ENCODE results near the gene THBS2. TPM values are rescaled to one million over a fixed set of nuclear protein-coding genes. Genes with fewer than 3 reads are reported as not detected.

Gene THBS2
- total RNA-seq, 2 experiments from 2014 or later, result not detected

DNA sequence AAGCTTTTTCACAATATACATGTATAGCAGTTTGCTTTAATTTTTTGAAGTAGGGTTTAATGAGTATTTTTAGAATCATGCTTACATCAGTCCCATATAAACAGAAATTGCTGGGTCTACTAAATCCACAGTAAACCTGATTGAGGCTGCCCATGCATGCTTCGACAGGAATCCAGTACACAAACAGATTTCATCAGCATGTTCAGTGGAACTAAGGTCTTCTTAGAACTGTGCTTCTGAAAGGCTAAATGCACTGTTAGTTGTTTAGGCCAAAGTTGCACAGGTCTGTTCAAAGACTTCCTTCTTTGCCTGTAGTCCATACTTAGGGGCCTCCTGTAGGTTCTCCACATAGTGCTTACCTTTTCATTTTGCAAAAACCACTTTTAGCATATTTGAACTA, 42.5 kb upstream of the THBS2 start:
- no peaks in the 10 kb centered on the region for H3K36me3 ChIP-seq (ENCODE audit: insufficient read depth, low read length)
- H3K4me2 ChIP-seq (ENCODE audit: low read length), result no peak overlapping the region
- POLR2A ChIA-PET, result no interaction called here

DNA sequence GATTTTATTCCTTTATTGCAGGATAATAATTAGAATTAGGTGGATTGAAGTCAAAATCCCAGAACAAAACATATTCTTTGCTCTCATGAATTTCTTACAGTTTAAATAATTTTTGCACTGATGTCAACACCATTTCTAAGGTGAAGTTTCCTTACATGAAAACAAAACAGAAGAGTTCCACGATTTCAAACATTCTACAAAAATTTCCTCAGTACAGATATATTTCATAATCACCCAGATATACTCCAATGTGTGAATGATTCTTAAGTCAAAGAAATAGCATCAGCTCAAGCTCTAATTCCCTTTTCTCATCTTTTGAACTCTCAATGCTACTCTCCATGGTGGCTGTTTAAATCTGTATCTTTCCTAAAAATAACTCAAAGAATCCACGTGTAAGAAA, 39.5 kb upstream of the THBS2 start:
- no TSS peak for BruUV-seq (replicated peaks)
- ChIA-PET CTCF (ENCODE audit: unreplicated experiment) (no interaction called here), POLR2A (no interaction called here)
- TF ChIP-seq EZH2phosphoT487 (IDR thresholded peaks at IDR 0.05; ENCODE audit: borderline replicate concordance, low read depth, low read length), result no peak
- TF ChIP-seq, protein P1, sequence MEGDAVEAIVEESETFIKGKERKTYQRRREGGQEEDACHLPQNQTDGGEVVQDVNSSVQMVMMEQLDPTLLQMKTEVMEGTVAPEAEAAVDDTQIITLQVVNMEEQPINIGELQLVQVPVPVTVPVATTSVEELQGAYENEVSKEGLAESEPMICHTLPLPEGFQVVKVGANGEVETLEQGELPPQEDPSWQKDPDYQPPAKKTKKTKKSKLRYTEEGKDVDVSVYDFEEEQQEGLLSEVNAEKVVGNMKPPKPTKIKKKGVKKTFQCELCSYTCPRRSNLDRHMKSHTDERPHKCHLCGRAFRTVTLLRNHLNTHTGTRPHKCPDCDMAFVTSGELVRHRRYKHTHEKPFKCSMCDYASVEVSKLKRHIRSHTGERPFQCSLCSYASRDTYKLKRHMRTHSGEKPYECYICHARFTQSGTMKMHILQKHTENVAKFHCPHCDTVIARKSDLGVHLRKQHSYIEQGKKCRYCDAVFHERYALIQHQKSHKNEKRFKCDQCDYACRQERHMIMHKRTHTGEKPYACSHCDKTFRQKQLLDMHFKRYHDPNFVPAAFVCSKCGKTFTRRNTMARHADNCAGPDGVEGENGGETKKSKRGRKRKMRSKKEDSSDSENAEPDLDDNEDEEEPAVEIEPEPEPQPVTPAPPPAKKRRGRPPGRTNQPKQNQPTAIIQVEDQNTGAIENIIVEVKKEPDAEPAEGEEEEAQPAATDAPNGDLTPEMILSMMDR (conservative IDR thresholded peaks at IDR 0.05; ENCODE audit: low read length), result no peak
- H3K79me2 ChIP-seq (ENCODE audit: insufficient read depth, low read depth, low read length), result no peaks in the 10 kb centered on the region
- intact Hi-C loops (cut with micrococcal nuclease; ENCODE audit: unreplicated experiment), result no loop called here
- no peak overlapping the region for H2AFZ ChIP-seq (ENCODE audit: low read length)
- no peak for DNase-seq (ENCODE audit: low spot score)
- H3K4me3 ChIP-seq (ENCODE audit: low read depth, low read length, poor library complexity, severe bottlenecking), result no peak overlapping the region
- no peaks in the 10 kb centered on the region for H3K36me3 ChIP-seq (ENCODE audit: insufficient read depth, low read length)
- no peak overlapping the region for H3K27ac ChIP-seq (ENCODE audit: low read depth, low read length, poor library complexity, severe bottlenecking)
- no peaks in the 10 kb centered on the region for H3K4me1 ChIP-seq (ENCODE audit: insufficient read depth, low read length, poor library complexity, severe bottlenecking)
- no peaks in the 10 kb centered on the region for H3K9me3 ChIP-seq (ENCODE audit: low read length)
- H3K4me2 ChIP-seq (ENCODE audit: low read length), result no peak overlapping the region
- no peaks in the 10 kb centered on the region for H3K9me2 ChIP-seq (ENCODE audit: insufficient read depth, low read length)
- no peaks in the 10 kb centered on the region for H4K20me1 ChIP-seq (ENCODE audit: insufficient read depth, low read length)

More for the DNA sequence above, 42.5 kb upstream of the THBS2 start:
- intact Hi-C loops (cut with micrococcal nuclease; ENCODE audit: unreplicated experiment), result no loop called here
- no peaks in the 10 kb centered on the region for H4K20me1 ChIP-seq (ENCODE audit: insufficient read depth, low read length)
- BruUV-seq (replicated peaks), result no TSS peak
- no peaks in the 10 kb centered on the region for H3K79me2 ChIP-seq (ENCODE audit: insufficient read depth, low read depth, low read length)
- no peak overlapping the region for H3K27ac ChIP-seq (ENCODE audit: low read depth, low read length, poor library complexity, severe bottlenecking)
- no peak overlapping the region for H3K4me3 ChIP-seq (ENCODE audit: low read depth, low read length, poor library complexity, severe bottlenecking)
- no peaks in the 10 kb centered on the region for H3K9me3 ChIP-seq (ENCODE audit: low read length)
- no peak for TF ChIP-seq EZH2phosphoT487 (IDR thresholded peaks at IDR 0.05; ENCODE audit: borderline replicate concordance, low read depth, low read length)
- TF ChIP-seq, protein P1 (conservative IDR thresholded peaks at IDR 0.05; ENCODE audit: low read length), result no peak
- no peak for DNase-seq (ENCODE audit: low spot score)
- CTCF ChIA-PET (ENCODE audit: unreplicated experiment), result no interaction called here
- no peaks in the 10 kb centered on the region for H3K9me2 ChIP-seq (ENCODE audit: insufficient read depth, low read length)
- no peaks in the 10 kb centered on the region for H3K4me1 ChIP-seq (ENCODE audit: insufficient read depth, low read length, poor library complexity, severe bottlenecking)
- H2AFZ ChIP-seq (ENCODE audit: low read length), result no peak overlapping the region

DNA sequence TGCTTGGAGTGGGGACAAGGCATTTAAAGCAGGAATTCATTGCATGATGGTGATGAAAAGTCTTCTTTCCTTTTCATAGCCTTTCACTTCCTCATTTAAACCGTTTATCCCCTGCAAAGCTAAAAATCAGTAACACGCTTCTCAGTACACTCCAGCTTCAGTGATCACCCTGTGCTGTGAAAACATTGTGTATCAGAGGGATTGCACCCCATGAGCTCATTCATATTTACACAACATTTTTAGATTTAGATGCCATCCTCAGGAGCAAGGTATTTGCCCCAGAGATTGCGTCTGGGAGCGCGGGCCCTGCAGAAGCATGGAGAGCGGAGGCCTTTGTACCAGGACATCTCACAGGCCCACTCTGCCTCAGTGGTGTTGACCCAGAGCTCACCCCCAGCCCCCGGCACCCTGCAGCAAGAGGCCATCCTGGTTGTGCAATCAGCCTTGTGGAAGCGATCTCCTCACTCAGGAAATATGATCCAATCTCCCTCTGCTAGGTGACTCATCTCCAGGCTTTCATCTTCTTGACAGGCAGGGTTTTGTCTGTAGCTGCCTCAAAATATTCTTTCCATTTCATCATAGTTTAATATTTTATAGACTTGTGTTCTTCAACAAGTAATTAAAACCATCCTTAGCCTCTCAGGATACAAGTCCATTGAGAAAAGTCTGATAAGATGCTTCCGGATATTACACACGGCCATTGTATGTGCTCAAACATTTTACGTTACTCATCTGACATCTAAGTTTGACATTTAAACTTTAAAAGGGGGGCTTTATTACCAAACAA, 38.9 kb upstream of the THBS2 start:
- H4K20me1 ChIP-seq (ENCODE audit: insufficient read depth, low read length), result no peaks in the 10 kb centered on the region
- POLR2A ChIA-PET, result no interaction called here
- no peaks in the 10 kb centered on the region for H3K9me3 ChIP-seq (ENCODE audit: low read length)
- no peak overlapping the region for H2AFZ ChIP-seq (ENCODE audit: low read length)
- intact Hi-C loops (cut with micrococcal nuclease; ENCODE audit: unreplicated experiment), result no loop called here
- no peak overlapping the region for H3K27ac ChIP-seq (ENCODE audit: low read depth, low read length, poor library complexity, severe bottlenecking)
- DNase-seq (ENCODE audit: low spot score), result no peak
- no peak overlapping the region for H3K4me3 ChIP-seq (ENCODE audit: low read depth, low read length, poor library complexity, severe bottlenecking)
- H3K4me2 ChIP-seq (ENCODE audit: low read length), result no peak overlapping the region
- BruUV-seq (replicated peaks), result no TSS peak
- H3K36me3 ChIP-seq (ENCODE audit: insufficient read depth, low read length), result no peaks in the 10 kb centered on the region
- TF ChIP-seq, protein P1 (conservative IDR thresholded peaks at IDR 0.05; ENCODE audit: low read length), result no peak
- no peak for TF ChIP-seq EZH2phosphoT487 (IDR thresholded peaks at IDR 0.05; ENCODE audit: borderline replicate concordance, low read depth, low read length)
- no peaks in the 10 kb centered on the region for H3K79me2 ChIP-seq (ENCODE audit: insufficient read depth, low read depth, low read length)
- H3K4me1 ChIP-seq (ENCODE audit: insufficient read depth, low read length, poor library complexity, severe bottlenecking), result no peaks in the 10 kb centered on the region
- H3K9me2 ChIP-seq (ENCODE audit: insufficient read depth, low read length), result no peaks in the 10 kb centered on the region
- CTCF ChIA-PET (ENCODE audit: unreplicated experiment), result no interaction called here

All from OCI-LY7 (cell line).